Measurements from ENCODE around the gene CCDC91. TPM values are rescaled to one million over a fixed set of nuclear protein-coding genes. Genes with fewer than 3 reads are reported as not detected.

The CCDC91 gene
- polyA plus RNA-seq, 1 donor (not counting 4 experiments of a cell fraction or from before 2014, with no cell fraction given) = 26.5 TPM

DNA sequence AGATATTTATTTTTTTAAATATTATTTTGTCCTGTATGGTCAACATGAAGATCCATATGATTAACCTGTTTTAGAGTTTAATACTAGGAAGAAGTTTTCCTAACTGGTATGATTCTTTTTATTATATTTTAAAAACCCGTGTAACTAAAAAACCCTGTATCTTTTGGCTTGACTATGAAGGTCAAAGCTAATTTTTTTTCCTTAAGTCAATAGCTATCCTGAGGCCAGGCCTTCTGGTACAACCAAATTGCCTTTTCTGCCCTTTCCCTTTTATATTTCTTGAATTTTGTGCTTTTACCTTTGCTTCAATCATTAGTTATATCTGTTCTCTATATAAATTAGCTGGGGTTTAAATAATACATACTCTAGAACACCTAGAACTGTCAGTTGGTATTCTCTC, 30.6 kb upstream of the CCDC91 start:
- dilution Hi-C loops (cut with MboI; ENCODE audit: extremely low pct_ligation_motif_present, low sequenced_read_pairs) = no loop called here
- Histone ChIP-seq H3K9me1 (ENCODE audit: control insufficient read depth, extremely low read depth, insufficient read depth, low read length) (no peaks in the 10 kb centered on the region), H3K36me3 (ENCODE audit: control insufficient read depth in 2 of 2, extremely low read depth in 1 of 2, insufficient read depth in 2 of 2, low read length in 2 of 2) (peaks cover 0 to 2% of the 10 kb centered on the region in 2 experiments), H3K4me2 (ENCODE audit: control insufficient read depth, extremely low read depth, insufficient read depth, low read depth, low read length) (no peak overlapping the region), H3K79me2 (ENCODE audit: control insufficient read depth, insufficient read depth, low read length) (no peaks in the 10 kb centered on the region), H4K20me1 (ENCODE audit: control insufficient read depth, extremely low read depth, insufficient read depth, low read length) (no peaks in the 10 kb centered on the region), H3K9ac (ENCODE audit: control insufficient read depth, extremely low read depth, insufficient read depth, low read length) (no peak overlapping the region), H3K9me3 (ENCODE audit: control insufficient read depth, low read depth, low read length) (no peaks in the 10 kb centered on the region), H3K4me3 (ENCODE audit: control insufficient read depth in 2 of 3, extremely low read depth in 1 of 3, insufficient read depth in 2 of 3, low read depth in 1 of 3, low read length in 3 of 3) (no peak overlapping the region), H3K27me3 (ENCODE audit: control insufficient read depth, extremely low read depth, insufficient read depth, low read length) (no peaks in the 10 kb centered on the region), H3K27ac (ENCODE audit: control insufficient read depth, insufficient read depth, low read length) (no peak overlapping the region), H2AFZ (ENCODE audit: control insufficient read depth, low read length) (no peak overlapping the region), H3K4me1 (ENCODE audit: control insufficient read depth, extremely low read depth, insufficient read depth, low read length) (peaks cover 8% of the 10 kb centered on the region)
- TF ChIP-seq, protein P1, sequence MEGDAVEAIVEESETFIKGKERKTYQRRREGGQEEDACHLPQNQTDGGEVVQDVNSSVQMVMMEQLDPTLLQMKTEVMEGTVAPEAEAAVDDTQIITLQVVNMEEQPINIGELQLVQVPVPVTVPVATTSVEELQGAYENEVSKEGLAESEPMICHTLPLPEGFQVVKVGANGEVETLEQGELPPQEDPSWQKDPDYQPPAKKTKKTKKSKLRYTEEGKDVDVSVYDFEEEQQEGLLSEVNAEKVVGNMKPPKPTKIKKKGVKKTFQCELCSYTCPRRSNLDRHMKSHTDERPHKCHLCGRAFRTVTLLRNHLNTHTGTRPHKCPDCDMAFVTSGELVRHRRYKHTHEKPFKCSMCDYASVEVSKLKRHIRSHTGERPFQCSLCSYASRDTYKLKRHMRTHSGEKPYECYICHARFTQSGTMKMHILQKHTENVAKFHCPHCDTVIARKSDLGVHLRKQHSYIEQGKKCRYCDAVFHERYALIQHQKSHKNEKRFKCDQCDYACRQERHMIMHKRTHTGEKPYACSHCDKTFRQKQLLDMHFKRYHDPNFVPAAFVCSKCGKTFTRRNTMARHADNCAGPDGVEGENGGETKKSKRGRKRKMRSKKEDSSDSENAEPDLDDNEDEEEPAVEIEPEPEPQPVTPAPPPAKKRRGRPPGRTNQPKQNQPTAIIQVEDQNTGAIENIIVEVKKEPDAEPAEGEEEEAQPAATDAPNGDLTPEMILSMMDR (optimal IDR thresholded peaks at IDR 0.05 in 1 of 3, IDR thresholded peaks at IDR 0.05 in 1 of 3, conservative IDR thresholded peaks at IDR 0.05 in 1 of 3; ENCODE audit: extremely low read depth in 1 of 3, insufficient read depth in 2 of 3, low read length in 3 of 3) = no peak
- TF ChIP-seq EZH2 (IDR thresholded peaks at IDR 0.05; ENCODE audit: low read length) = no peak
- DNase-seq (ENCODE audit: low read depth, low spot score) (no peak), FAIRE-seq (no peak)

DNA sequence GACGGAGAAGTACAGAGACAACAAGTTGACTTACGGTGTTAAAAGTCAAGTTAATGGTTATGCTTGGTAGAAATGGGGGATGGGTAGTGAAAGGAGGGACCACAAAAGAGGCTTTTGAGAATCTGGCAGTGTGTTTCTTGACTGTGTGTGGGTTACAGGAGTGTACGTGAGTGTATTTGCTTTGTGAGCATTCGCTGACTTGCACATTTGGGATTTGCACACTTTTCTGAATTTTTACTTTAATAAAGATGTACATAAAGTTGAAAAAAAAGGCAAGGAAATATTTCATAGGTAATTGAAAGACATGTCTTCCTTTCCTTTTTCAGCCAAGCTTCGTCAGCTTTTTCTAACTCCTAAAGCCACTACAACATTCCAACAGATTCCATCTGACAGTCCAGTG, 28.6 kb upstream of the CCDC91 start:
- DNase-seq (ENCODE audit: low read depth, low spot score) (no peak), FAIRE-seq (no peak)
- H3K9ac ChIP-seq (ENCODE audit: control insufficient read depth, extremely low read depth, insufficient read depth, low read length) = no peak overlapping the region
- no peak overlapping the region for H3K27ac ChIP-seq (ENCODE audit: control insufficient read depth, insufficient read depth, low read length)
- H3K4me1 ChIP-seq (ENCODE audit: control insufficient read depth, extremely low read depth, insufficient read depth, low read length) = peaks cover 8% of the 10 kb centered on the region
- H4K20me1 ChIP-seq (ENCODE audit: control insufficient read depth, extremely low read depth, insufficient read depth, low read length) = no peaks in the 10 kb centered on the region
- no peaks in the 10 kb centered on the region for H3K9me3 ChIP-seq (ENCODE audit: control insufficient read depth, low read depth, low read length)
- H2AFZ ChIP-seq (ENCODE audit: control insufficient read depth, low read length) = no peak overlapping the region
- H3K4me3 ChIP-seq (ENCODE audit: control insufficient read depth in 2 of 3, extremely low read depth in 1 of 3, insufficient read depth in 2 of 3, low read depth in 1 of 3, low read length in 3 of 3) = no peak overlapping the region
- no peak for TF ChIP-seq EZH2 (IDR thresholded peaks at IDR 0.05; ENCODE audit: low read length)
- TF ChIP-seq, protein P1 (optimal IDR thresholded peaks at IDR 0.05 in 1 of 3, IDR thresholded peaks at IDR 0.05 in 1 of 3, conservative IDR thresholded peaks at IDR 0.05 in 1 of 3; ENCODE audit: extremely low read depth in 1 of 3, insufficient read depth in 2 of 3, low read length in 3 of 3) = no peak
- H3K4me2 ChIP-seq (ENCODE audit: control insufficient read depth, extremely low read depth, insufficient read depth, low read depth, low read length) = no peak overlapping the region
- H3K9me1 ChIP-seq (ENCODE audit: control insufficient read depth, extremely low read depth, insufficient read depth, low read length) = no peaks in the 10 kb centered on the region
- H3K27me3 ChIP-seq (ENCODE audit: control insufficient read depth, extremely low read depth, insufficient read depth, low read length) = no peaks in the 10 kb centered on the region
- dilution Hi-C loops (cut with MboI; ENCODE audit: extremely low pct_ligation_motif_present, low sequenced_read_pairs) = no loop called here
- no peaks in the 10 kb centered on the region for H3K79me2 ChIP-seq (ENCODE audit: control insufficient read depth, insufficient read depth, low read length)
- H3K36me3 ChIP-seq (ENCODE audit: control insufficient read depth in 2 of 2, extremely low read depth in 1 of 2, insufficient read depth in 2 of 2, low read length in 2 of 2) = peaks cover 0 to 2% of the 10 kb centered on the region in 2 experiments
